IMR-90 (cell line): Measurements from ENCODE around the gene SERP2. TPM values are rescaled to one million over a fixed set of nuclear protein-coding genes. Genes with fewer than 3 reads are reported as not detected.

Experiments
- ATAC-seq: fragments of 200-7000 bp; cut with Tn5 transposase; 2 replicates; pipeline ENCODE4 v1.9.1; 2020; ENCODE audit warnings: low read depth, mild to moderate bottlenecking, moderate library complexity
- BruUV-seq: library from RNA; stranded (reverse); fragments of 400-500 nt; replicated peaks from 2 replicates; lab custom pipeline; 2021; lab: Mats Ljungman, UMichigan
- CTCF ChIA-PET: fragments of 300-600 bp; formaldehyde crosslinking; extraction: SDS; loops from one replicate; lab custom pipeline; 2021; ENCODE audit warnings: antibody characterized with exemption; lab: Yijun Ruan, JAX
- POLR2A ChIA-PET: fragments of 300-600 bp; sonication (Branson Sonifier 250); formaldehyde crosslinking; loops from one replicate; lab custom pipeline; 2022; ENCODE audit warnings: antibody characterized with exemption; ENCODE audit not compliant: unreplicated experiment; lab: Charles Lee
- DNase-seq: peaks from one replicate; pipeline ENCODE4 v3.0.0; 2013
- H2AFZ ChIP-seq: replicated peaks from 2 replicates; pipeline ENCODE3; 2013; ENCODE audit warnings: low read length, mild to moderate bottlenecking; ENCODE audit not compliant: poor library complexity
- H2AK5ac ChIP-seq: 2 replicates; pipeline ENCODE4 v1.6.1; 2013; ENCODE audit warnings: low read depth, low read length, inconsistent platforms
- H2AK9ac ChIP-seq: replicated peaks from 2 replicates; pipeline ENCODE3; 2013; ENCODE audit warnings: mild to moderate bottlenecking, low read depth, low read length, moderate library complexity; ENCODE audit not compliant: poor library complexity
- H2BK120ac ChIP-seq: 2 replicates; pipeline ENCODE4 v1.6.1; 2013; ENCODE audit warnings: low read depth, low read length, inconsistent platforms
- H2BK15ac ChIP-seq: 3 replicates; pipeline ENCODE4 v1.6.1; 2013; ENCODE audit warnings: low read depth, low read length, inconsistent platforms
- H2BK20ac ChIP-seq: 2 replicates; pipeline ENCODE4 v1.6.1; 2013; ENCODE audit warnings: low read depth, mild to moderate bottlenecking, inconsistent platforms, low read length, moderate library complexity
- H2BK5ac ChIP-seq: 2 replicates; pipeline ENCODE4 v1.6.1; 2013; ENCODE audit warnings: mild to moderate bottlenecking, low read depth, low read length, inconsistent platforms; ENCODE audit not compliant: poor library complexity, severe bottlenecking
- H3K14ac ChIP-seq: replicated peaks from 2 replicates; pipeline ENCODE4 v1.6.1; 2013; ENCODE audit warnings: low read depth, low read length, inconsistent platforms
- H3K18ac ChIP-seq: 2 replicates; pipeline ENCODE4 v1.6.1; 2013; ENCODE audit warnings: low read depth, low read length, control low read depth
- H3K23ac ChIP-seq: 2 replicates; pipeline ENCODE4 v1.6.1; 2013; ENCODE audit warnings: low read depth, low read length, inconsistent platforms
- H3K27ac ChIP-seq: 2 replicates; pipeline ENCODE4 v1.5.1; 2013; ENCODE audit warnings: mild to moderate bottlenecking, control low read depth, low read length; ENCODE audit not compliant: insufficient read depth
- H3K27me3 ChIP-seq: 2 replicates; pipeline ENCODE4 v1.6.1; 2013; ENCODE audit warnings: low read length; ENCODE audit not compliant: control insufficient read depth, insufficient read depth
- H3K36me3 ChIP-seq: 2 replicates; pipeline ENCODE4 v1.6.1; 2013; ENCODE audit warnings: low read length, mixed read lengths; ENCODE audit not compliant: control insufficient read depth, insufficient read depth
- H3K4ac ChIP-seq: 2 replicates; pipeline ENCODE4 v1.6.1; 2013; ENCODE audit warnings: low read depth, low read length, inconsistent platforms
- H3K4me1 ChIP-seq: 2 replicates; pipeline ENCODE4 v1.6.1; 2013; ENCODE audit warnings: low read length, mixed read lengths; ENCODE audit not compliant: control insufficient read depth, insufficient read depth
- H3K4me2 ChIP-seq: 2 replicates; pipeline ENCODE4 v1.6.1; 2013; ENCODE audit warnings: low read depth, mild to moderate bottlenecking, control low read depth, low read length, moderate library complexity
- H3K4me3 ChIP-seq: 2 replicates; pipeline ENCODE4 v1.5.1; 2013; ENCODE audit warnings: low read depth, mild to moderate bottlenecking, control low read depth, low read length, moderate library complexity; ENCODE audit not compliant: insufficient read depth
- H3K56ac ChIP-seq: 2 replicates; pipeline ENCODE4 v1.6.1; 2013; ENCODE audit warnings: low read length, inconsistent platforms; ENCODE audit not compliant: insufficient read depth; ENCODE audit errors: extremely low read depth
- H3K79me1 ChIP-seq, 2 experiments: 2 replicates each; pipeline ENCODE4 v1.6.1; 2013; ENCODE audit warnings: low read length in 2 of 2, inconsistent platforms in 1 of 2, low read depth in 1 of 2
- H3K9ac ChIP-seq: 2 replicates; pipeline ENCODE4 v1.6.1; 2013; ENCODE audit warnings: low read depth, low read length, control low read depth
- H3K9me1 ChIP-seq: 2 replicates; pipeline ENCODE4 v1.6.1; 2013; ENCODE audit warnings: low read length, inconsistent platforms; ENCODE audit not compliant: insufficient read depth
- H3K9me3 ChIP-seq: 2 replicates; pipeline ENCODE4 v1.6.1; 2013; ENCODE audit warnings: low read length; ENCODE audit not compliant: control insufficient read depth, insufficient read depth
- H4K20me1 ChIP-seq: 2 replicates; pipeline ENCODE4 v1.6.1; 2013; ENCODE audit warnings: low read length, inconsistent platforms; ENCODE audit not compliant: insufficient read depth
- H4K5ac ChIP-seq: 2 replicates; pipeline ENCODE4 v1.6.1; 2013; ENCODE audit warnings: mild to moderate bottlenecking, low read depth, low read length, control low read depth
- H4K8ac ChIP-seq, 2 experiments: 2 replicates each; pipeline ENCODE4 v1.6.1; 2013; ENCODE audit warnings: low read depth in 2 of 2, low read length in 2 of 2, control low read depth in 1 of 2, inconsistent platforms in 1 of 2
- H4K91ac ChIP-seq: 2 replicates; pipeline ENCODE4 v1.6.1; 2013; ENCODE audit warnings: low read depth, low read length, inconsistent platforms; ENCODE audit not compliant: insufficient read depth
- BHLHE40 ChIP-seq: fragments of 150-350 bp; IDR thresholded peaks from 2 replicates; pipeline ENCODE4 v1.6.1; 2016; ENCODE audit warnings: mild to moderate bottlenecking, low read depth, low read length
- CEBPB ChIP-seq: IDR thresholded peaks from 2 replicates; pipeline ENCODE4 v1.6.1; 2012; ENCODE audit warnings: low read depth, low read length, improper control_type of control experiment
- CHD1 ChIP-seq: IDR thresholded peaks from 2 replicates; pipeline ENCODE4 v1.6.1; 2012; ENCODE audit warnings: low read depth, low read length, improper control_type of control experiment
- FOS ChIP-seq: fragments of 150-350 bp; IDR thresholded peaks from 2 replicates; pipeline ENCODE4 v1.6.1; 2016; ENCODE audit warnings: low read depth, low read length
- MAFK ChIP-seq: IDR thresholded peaks from 2 replicates; pipeline ENCODE4 v1.6.1; 2012; ENCODE audit warnings: low read depth, low read length, improper control_type of control experiment
- MAZ ChIP-seq: IDR thresholded peaks from 2 replicates; pipeline ENCODE4 v1.6.1; 2012; ENCODE audit warnings: low read depth, mild to moderate bottlenecking, low read length, improper control_type of control experiment, moderate library complexity, borderline replicate concordance
- NFE2L2 ChIP-seq: fragments of 150-350 bp; IDR thresholded peaks from 2 replicates; pipeline ENCODE4 v1.6.1; 2016; ENCODE audit warnings: low read depth, mild to moderate bottlenecking, low read length
- POLR2A ChIP-seq: IDR thresholded peaks from 2 replicates; pipeline ENCODE4 v1.6.1; 2012; ENCODE audit warnings: mild to moderate bottlenecking, low read depth, low read length
- RAD21 ChIP-seq: IDR thresholded peaks from 2 replicates; pipeline ENCODE4 v1.6.1; 2012; ENCODE audit warnings: low read length, improper control_type of control experiment
- RFX5 ChIP-seq: IDR thresholded peaks from 2 replicates; pipeline ENCODE4 v1.8.0; 2012; ENCODE audit warnings: low read depth, mild to moderate bottlenecking, low read length, moderate library complexity
- WGBS, 2 experiments: methylation state at CpG; one replicate each; pipeline versions ENCODE4 v1.1.5 to v1.1.7; 2013; ENCODE audit warnings: missing lambda C conversion rate in 2 of 2; ENCODE audit not compliant: insufficient read length in 1 of 2; ENCODE audit errors: extremely low coverage in 2 of 2; 5-methylcytosine and 5-hydroxymethylcytosine counted together
- dilution Hi-C: fragments of 300-500 bp; cut with HindIII; formaldehyde crosslinking; loops from one replicate; pipeline ENCODE4 v1.14.3; 2018; ENCODE audit warnings: low sequenced_read_pairs; ENCODE audit not compliant: unreplicated experiment
- in situ Hi-C: fragments of 300-500 bp; cut with MboI; formaldehyde crosslinking; loops from 3 replicates; pipeline ENCODE4 v1.14.3; 2019; ENCODE audit warnings: low sequenced_read_pairs, inconsistent platforms, mixed read lengths
- intact Hi-C: fragments of 100-400 bp; cut with micrococcal nuclease; formaldehyde crosslinking; loops from 2 replicates; pipeline ENCODE4 v1.10.0; 2022
- polyA plus RNA-seq, 3 experiments: library from polyadenylated mRNA; depleted of rRNA; stranded (reverse); fragments of >200 nt; gene quantifications; 2 replicates each; pipeline ENCODE4 v1.2.3, GENCODE V29; 2012; ENCODE audit warnings: low replicate concordance in 1 of 3
- total RNA-seq: library from RNA; depleted of rRNA; stranded (reverse); fragments of >200 nt; gene quantifications from 2 replicates; pipeline ENCODE4 v1.2.3, GENCODE V29; 2012
- TF ChIP-seq, protein P1 (sequence below): fragments of 150-350 bp; IDR thresholded peaks from 2 replicates; pipeline ENCODE4 v1.6.1; 2016; ENCODE audit warnings: low read depth, mild to moderate bottlenecking, low read length, moderate library complexity, borderline replicate concordance
- TF ChIP-seq, protein P2 (sequence below): fragments of 150-350 bp; IDR thresholded peaks from 2 replicates; pipeline ENCODE4 v1.6.1; 2017; ENCODE audit warnings: mild to moderate bottlenecking, antibody characterized with exemption, low read length, low read depth

The SERP2 gene
- total and polyA plus RNA-seq, 2 of the 4 experiments (the other 2 are of a cell fraction) = 0.54 to 1.4 TPM

DNA sequence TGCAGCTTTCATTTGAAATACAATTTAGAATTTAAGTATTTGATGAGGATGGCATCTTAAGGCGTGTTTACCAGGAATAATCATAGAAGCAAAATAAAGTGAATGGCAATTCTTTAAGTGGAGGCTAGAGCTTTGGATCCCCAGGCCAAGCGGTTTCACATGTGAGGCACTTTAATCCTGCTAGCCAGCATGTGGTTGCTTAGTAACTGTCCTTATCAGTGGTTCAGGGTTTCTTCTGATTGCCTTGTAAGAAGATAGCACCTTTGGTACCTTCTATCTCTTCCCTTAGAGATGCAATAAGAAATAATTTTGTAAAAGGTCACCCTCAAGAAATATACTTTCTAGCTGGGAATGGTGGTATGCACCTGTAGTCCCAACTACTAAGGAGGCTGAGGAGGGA, 38.9 kb upstream of the SERP2 start:
- no TSS peak for BruUV-seq
- Histone ChIP-seq H3K23ac (no peak overlapping the region), H3K27me3 (0 out of 2 replicates have a peak, but pooled peaks cover 3% of the 10 kb centered on the region), H3K4me2 (no peak overlapping the region), H2BK5ac (no peak overlapping the region), H2BK120ac (no peak overlapping the region), H2AFZ (no peak overlapping the region), H2BK15ac (no peak overlapping the region), H3K9me1 (no peaks in the 10 kb centered on the region), H2AK5ac (no peak overlapping the region), H3K4me1 (peaks cover 5% of the 10 kb centered on the region; the same call in 1 of the 2 replicates), H4K8ac (no peak overlapping the region), H3K14ac (no peak overlapping the region), H4K91ac (no peak overlapping the region), H3K36me3 (no peaks in the 10 kb centered on the region), H3K9me3 (peaks cover 4% of the 10 kb centered on the region), H4K5ac (no peak overlapping the region), H3K9ac (no peak overlapping the region), H3K4ac (no peak overlapping the region), H3K27ac (no peak overlapping the region), H3K4me3 (no peak overlapping the region), H2BK20ac (no peak overlapping the region), H3K79me1 (no peaks in the 10 kb centered on the region), H3K18ac (no peak overlapping the region), H4K20me1 (no peaks in the 10 kb centered on the region), H3K56ac (no peak overlapping the region), H2AK9ac (no peak overlapping the region)
- WGBS, 2 experiments = no CpG with 5 or more reads among the region's 2 CpGs
- ChIA-PET POLR2A (no interaction called here), CTCF (no interaction called here)
- TF ChIP-seq NFE2L2 = no peak
- no peak for TF ChIP-seq POLR2A
- TF ChIP-seq BHLHE40 = no peak
- TF ChIP-seq, protein P1, sequence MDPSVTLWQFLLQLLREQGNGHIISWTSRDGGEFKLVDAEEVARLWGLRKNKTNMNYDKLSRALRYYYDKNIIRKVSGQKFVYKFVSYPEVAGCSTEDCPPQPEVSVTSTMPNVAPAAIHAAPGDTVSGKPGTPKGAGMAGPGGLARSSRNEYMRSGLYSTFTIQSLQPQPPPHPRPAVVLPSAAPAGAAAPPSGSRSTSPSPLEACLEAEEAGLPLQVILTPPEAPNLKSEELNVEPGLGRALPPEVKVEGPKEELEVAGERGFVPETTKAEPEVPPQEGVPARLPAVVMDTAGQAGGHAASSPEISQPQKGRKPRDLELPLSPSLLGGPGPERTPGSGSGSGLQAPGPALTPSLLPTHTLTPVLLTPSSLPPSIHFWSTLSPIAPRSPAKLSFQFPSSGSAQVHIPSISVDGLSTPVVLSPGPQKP = no peak
- TF ChIP-seq, protein P2, sequence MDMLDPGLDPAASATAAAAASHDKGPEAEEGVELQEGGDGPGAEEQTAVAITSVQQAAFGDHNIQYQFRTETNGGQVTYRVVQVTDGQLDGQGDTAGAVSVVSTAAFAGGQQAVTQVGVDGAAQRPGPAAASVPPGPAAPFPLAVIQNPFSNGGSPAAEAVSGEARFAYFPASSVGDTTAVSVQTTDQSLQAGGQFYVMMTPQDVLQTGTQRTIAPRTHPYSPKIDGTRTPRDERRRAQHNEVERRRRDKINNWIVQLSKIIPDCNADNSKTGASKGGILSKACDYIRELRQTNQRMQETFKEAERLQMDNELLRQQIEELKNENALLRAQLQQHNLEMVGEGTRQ = no peak
- no peak for TF ChIP-seq FOS
- no peak for TF ChIP-seq CHD1
- no peak for TF ChIP-seq MAFK
- TF ChIP-seq CEBPB = no peak
- TF ChIP-seq RAD21 = no peak
- TF ChIP-seq MAZ = no peak
- no peak for TF ChIP-seq RFX5
- dilution Hi-C loops (no loop called here), intact Hi-C loops (no loop called here), in situ Hi-C loops (no loop called here)
- DNase-seq = no peak
- ATAC-seq = no peak
